T-helper 17 cell (primary cell): Measurements from ENCODE around the gene RBFOX2. TPM values are rescaled to one million over a fixed set of nuclear protein-coding genes. Genes with fewer than 3 reads are reported as not detected.
"Not testable (repeated sequence)": the region's sequence is repeated elsewhere in the genome, so short reads cannot be mapped to it uniquely, and the experiment has no call there.

Experiments used
- ATAC-seq: fragments of 150-1000 bp; cut with Tn5 transposase; 2 replicates; pipeline ENCODE4 v1.10.0; 2021; ENCODE audit warnings: mild to moderate bottlenecking, moderate library complexity
- DNase-seq, 3 donors: peaks; one replicate each; pipeline versions ENCODE4 v3.0.0 to v3.0.0-alpha.2; 2020 to 2021
- H3K9me3 ChIP-seq: one replicate; pipeline ENCODE4 v1.7.0; 2013; ENCODE audit warnings: low read length, mild to moderate bottlenecking; ENCODE audit not compliant: control insufficient read depth, poor library complexity, severe bottlenecking
- H3K27ac Mint-ChIP-seq: one replicate; pipeline ENCODE4 v1.8.0; 2022; ENCODE audit warnings: mild to moderate bottlenecking, moderate library complexity, mixed read lengths
- H3K27me3 Mint-ChIP-seq: one replicate; pipeline ENCODE4 v1.8.0; 2022; ENCODE audit warnings: mixed read lengths
- H3K36me3 Mint-ChIP-seq: one replicate; pipeline ENCODE4 v1.8.0; 2022; ENCODE audit warnings: low read depth, mixed read lengths
- H3K4me1 Mint-ChIP-seq: one replicate; pipeline ENCODE4 v1.8.0; 2022; ENCODE audit warnings: mild to moderate bottlenecking, mixed read lengths
- H3K4me3 Mint-ChIP-seq: one replicate; pipeline ENCODE4 v1.8.0; 2022; ENCODE audit warnings: mild to moderate bottlenecking, moderate library complexity, mixed read lengths
- total RNA-seq, 4 donors: library from RNA in 2 of 4; stranded (reverse) in 2 of 4; gene quantifications; one replicate each; pipeline ENCODE4 v1.2.3 and lab custom pipeline; 2022 to 2026

Gene RBFOX2
- total RNA-seq, 2 donors from 2014 or later, result 0.23 to 0.97 TPM

DNA sequence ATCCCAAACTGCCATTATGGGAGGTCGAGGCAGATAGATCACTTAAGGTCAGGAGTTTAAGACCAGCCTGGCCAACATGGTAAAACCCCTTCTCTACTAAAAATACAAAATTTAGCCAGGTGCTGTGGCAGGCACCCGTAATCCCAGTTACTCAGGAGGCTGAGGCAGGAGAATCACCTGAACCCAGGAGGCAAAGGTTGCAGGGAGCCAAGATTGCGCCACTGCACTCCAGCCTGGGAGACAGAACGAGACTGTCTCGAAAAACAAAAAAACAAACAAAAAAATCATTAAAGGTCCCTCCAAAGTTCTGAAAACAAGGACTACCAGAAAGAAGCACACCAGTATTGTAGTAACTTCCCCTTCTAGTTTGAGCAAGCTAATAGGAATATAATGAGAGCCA, 34.9 kb downstream of the RBFOX2 start:
- not testable (repeated sequence) for H3K4me3 Mint-ChIP-seq, H3K4me1 Mint-ChIP-seq, H3K36me3 Mint-ChIP-seq, H3K27ac Mint-ChIP-seq, ATAC-seq, DNase-seq, H3K9me3 ChIP-seq
- peaks cover 26% of the 10 kb centered on the region for H3K27me3 Mint-ChIP-seq

DNA sequence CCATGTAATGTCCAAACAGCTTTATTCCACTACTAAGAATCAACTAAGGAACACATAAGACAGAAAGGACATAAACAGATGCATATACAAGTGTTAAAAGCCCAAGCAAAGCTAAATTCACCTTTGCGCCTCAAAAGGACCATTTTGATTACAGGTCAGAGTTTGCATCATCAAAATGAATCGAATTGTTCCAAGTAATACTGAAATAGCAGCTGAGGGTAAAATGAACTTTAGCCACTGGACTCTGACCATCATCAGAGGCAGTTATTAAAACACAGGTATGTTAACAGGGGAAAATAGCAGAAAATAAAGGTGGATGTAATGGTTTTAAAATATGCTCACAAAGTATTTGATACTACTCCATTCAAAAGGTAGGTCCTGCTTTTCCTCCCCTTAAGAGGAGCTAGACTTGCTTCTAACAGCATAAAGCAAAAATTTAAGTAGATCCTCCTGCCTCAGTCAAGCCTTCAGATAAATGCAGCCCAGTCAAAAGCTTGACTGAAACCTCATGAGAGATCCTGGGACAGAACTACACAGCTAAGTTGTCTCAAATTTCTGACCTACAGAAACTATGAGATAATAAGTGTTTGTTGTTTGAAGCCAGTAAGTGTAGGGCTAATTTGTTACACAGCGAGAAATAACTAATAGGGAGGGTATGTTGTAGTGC, 35.4 kb downstream of the RBFOX2 start:
- Mint-ChIP-seq H3K27me3 (peaks cover 22% of the 10 kb centered on the region), H3K4me3 (no peak overlapping the region), H3K36me3 (no peaks in the 10 kb centered on the region), H3K27ac (no peak overlapping the region), H3K4me1 (peaks cover 2% of the 10 kb centered on the region)
- H3K9me3 ChIP-seq, result no peaks in the 10 kb centered on the region
- no peak for ATAC-seq
- no peak for DNase-seq

DNA sequence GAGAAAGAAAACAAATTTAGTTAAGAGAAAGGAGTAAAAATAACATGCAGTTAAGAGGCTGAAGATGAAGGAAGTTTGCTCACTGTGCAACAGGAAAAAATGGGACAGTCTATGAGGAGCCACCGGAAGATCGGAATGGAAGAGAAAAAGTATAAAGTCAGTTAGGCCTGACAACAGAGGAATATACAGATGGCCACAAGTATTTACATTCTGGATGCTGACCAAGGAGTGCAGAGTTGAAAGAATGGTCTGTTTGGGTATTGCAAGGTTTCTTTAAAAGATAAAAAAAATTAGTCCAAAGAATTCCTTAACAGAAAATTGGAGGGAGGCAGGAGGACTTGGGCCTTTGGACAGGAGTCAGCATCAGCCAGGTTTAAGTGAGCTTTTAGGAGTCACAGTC, 37.5 kb downstream of the RBFOX2 start:
- no peak for ATAC-seq
- DNase-seq, result no peak
- H3K27me3 Mint-ChIP-seq, result peaks cover 19% of the 10 kb centered on the region
- no peaks in the 10 kb centered on the region for H3K4me1 Mint-ChIP-seq
- no peaks in the 10 kb centered on the region for H3K36me3 Mint-ChIP-seq
- no peaks in the 10 kb centered on the region for H3K9me3 ChIP-seq
- no peak overlapping the region for H3K4me3 Mint-ChIP-seq
- H3K27ac Mint-ChIP-seq, result no peak overlapping the region

DNA sequence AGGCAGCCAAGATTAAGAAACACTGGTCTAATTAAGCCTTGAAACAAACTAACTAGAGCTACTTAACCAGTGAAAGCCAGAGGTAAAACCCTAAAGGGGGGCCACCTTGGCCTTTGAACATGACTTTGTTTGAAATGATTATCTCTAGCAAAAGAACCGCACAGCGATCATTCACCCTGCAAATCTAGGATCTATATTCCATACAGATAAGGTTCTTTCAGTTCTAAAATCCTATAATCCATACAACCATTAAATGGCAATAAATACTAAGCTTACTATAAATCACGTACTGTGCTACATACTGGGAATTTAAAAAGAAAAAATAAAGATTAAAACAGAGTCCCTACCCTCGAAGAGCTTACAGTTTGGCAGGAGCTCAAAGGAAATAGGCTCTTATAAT, 40.6 kb downstream of the RBFOX2 start:
- Mint-ChIP-seq H3K27ac (no peak overlapping the region), H3K4me1 (no peaks in the 10 kb centered on the region), H3K4me3 (no peak overlapping the region), H3K27me3 (peaks cover 30% of the 10 kb centered on the region), H3K36me3 (no peaks in the 10 kb centered on the region)
- no peak for DNase-seq
- ATAC-seq, result no peak
- no peaks in the 10 kb centered on the region for H3K9me3 ChIP-seq

DNA sequence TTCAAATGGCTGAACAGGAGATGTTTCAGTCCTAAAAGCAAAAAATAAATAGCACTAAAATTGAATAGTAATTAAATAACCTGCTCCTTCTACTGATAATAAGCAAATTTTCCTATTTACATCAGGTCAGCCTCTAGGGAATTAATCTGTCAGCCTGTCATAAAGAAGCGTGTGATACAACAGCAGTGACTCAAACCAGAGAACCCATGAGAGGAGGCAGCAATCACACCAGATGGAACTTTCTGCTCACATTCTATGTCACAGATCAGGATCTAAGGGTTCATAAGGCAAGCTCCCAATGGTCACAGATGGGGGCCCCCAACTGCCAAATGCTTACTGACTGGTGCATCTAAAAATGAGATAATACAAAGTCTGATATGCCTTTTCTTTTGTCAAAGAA, 41.1 kb downstream of the RBFOX2 start:
- Mint-ChIP-seq H3K27me3 (peaks cover 31% of the 10 kb centered on the region), H3K4me3 (no peak overlapping the region), H3K27ac (no peak overlapping the region), H3K36me3 (no peaks in the 10 kb centered on the region), H3K4me1 (no peaks in the 10 kb centered on the region)
- H3K9me3 ChIP-seq, result no peaks in the 10 kb centered on the region
- ATAC-seq (no peak), DNase-seq (no peak)

DNA sequence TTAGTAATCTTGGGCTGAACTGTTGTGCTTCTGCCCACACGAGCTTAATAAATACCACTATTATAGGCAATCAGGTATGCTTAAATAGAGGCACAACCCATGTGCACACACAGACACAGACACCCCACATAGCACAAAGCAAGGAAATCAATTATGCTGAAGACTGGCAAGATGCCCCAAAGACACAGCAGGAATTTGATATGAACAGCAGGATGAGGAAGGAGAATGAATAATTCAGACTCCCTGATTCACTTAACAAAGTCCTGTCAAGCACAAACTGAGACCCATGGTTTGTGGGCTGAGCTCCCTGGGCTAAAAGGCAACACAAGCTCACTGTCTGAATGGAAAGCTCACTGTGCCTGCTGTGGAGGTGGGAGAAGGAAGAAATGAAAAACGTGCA, 42.5 kb downstream of the RBFOX2 start:
- Mint-ChIP-seq H3K4me1 (no peaks in the 10 kb centered on the region), H3K27me3 (peaks cover 34% of the 10 kb centered on the region), H3K36me3 (no peaks in the 10 kb centered on the region), H3K4me3 (no peak overlapping the region), H3K27ac (no peak overlapping the region)
- ATAC-seq (no peak), DNase-seq (no peak)
- H3K9me3 ChIP-seq, result no peaks in the 10 kb centered on the region

DNA sequence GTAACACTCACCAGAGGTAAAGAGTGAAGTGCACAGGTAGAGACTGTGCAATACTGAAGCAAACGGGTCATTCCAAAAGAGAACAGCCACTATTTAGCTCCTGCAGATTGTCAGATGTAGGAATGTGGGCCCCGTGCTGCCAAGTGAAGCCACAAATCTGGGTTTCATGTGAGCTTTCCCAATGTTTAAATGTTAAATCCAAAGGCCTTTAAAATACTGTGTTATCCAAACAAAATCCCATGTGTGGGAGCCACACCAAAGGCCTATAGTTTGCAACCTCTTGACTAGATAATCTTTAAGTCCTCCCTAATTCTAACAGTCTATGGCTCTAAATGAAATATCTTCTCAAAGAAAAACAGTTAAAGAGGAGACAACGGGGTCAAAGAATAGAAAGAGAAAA, 43.3 kb downstream of the RBFOX2 start:
- no peaks in the 10 kb centered on the region for H3K36me3 Mint-ChIP-seq
- no peak overlapping the region for H3K4me3 Mint-ChIP-seq
- H3K9me3 ChIP-seq, result no peaks in the 10 kb centered on the region
- peaks cover 40% of the 10 kb centered on the region for H3K27me3 Mint-ChIP-seq
- no peak for DNase-seq
- no peaks in the 10 kb centered on the region for H3K4me1 Mint-ChIP-seq
- H3K27ac Mint-ChIP-seq, result no peak overlapping the region
- no peak for ATAC-seq

DNA sequence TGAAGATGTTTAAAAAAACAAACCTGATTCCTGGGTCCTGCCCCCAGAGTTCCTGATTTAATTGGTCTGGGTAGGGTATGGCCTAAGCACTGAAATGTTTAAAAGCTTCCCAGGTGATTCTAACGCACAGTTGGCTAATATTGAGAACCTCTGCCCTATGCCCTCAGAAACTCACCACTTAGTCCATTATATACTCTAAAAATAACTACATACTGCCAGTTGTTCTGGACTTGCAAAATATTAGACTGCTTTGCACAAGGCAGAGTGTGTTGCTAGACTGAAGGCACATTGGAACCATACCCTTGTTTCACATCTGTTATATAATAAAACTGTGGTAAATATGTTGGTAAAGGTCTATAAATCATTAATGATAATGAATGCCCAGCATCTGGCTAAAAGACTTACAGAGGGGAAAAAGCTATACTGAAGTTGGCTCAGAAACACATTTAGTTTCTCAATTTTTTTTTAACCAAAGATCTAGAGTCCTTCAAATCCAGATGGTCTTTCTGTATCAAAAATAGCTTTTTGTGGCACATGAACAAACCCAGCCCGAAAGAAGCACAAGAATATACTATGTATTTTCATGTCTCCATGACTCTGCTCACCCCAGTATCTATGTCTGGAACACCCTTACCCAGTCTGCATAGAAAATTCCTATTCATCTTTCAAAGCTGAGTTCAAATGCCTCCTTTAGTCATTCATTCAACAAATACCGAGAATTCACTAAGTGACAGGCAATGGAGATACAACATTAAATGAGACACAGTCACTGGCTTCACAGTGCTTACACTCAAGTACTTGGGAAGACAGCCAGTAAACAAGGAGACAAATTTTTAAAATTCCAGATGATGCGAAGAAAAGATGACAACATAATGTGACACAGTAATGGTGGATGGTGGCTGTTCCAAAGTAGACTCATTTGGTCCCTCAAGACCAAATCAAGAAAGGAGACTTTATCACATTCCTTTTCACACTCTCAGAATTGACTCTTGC, 44.1 kb downstream of the RBFOX2 start:
- H3K36me3 Mint-ChIP-seq, result no peaks in the 10 kb centered on the region
- DNase-seq (no peak), ATAC-seq (no peak)
- H3K4me3 Mint-ChIP-seq, result no peak overlapping the region
- H3K27ac Mint-ChIP-seq, result no peak overlapping the region
- H3K27me3 Mint-ChIP-seq, result peaks cover 42% of the 10 kb centered on the region
- H3K4me1 Mint-ChIP-seq, result no peaks in the 10 kb centered on the region
- H3K9me3 ChIP-seq, result no peaks in the 10 kb centered on the region

DNA sequence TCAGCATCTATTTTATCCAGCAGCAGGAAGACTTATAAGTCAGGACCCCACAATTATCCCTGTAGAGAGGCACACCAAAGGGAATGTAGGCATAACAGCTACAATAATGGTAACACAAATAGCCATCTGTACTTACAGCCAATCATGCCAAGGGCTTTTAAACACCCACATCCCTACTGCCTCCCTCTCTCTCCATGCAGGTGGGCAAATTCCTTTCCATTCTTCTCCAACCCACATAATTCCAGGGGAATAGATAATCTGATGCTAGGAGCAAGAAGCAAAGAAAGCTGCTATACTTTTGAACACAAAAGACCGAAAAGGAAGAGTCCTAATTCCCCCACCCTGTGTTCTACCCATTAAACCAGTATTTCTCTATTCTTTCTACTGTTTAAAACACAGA, 46.7 kb downstream of the RBFOX2 start:
- H3K9me3 ChIP-seq, result no peaks in the 10 kb centered on the region
- H3K36me3 Mint-ChIP-seq, result no peaks in the 10 kb centered on the region
- H3K27me3 Mint-ChIP-seq, result peaks cover 63% of the 10 kb centered on the region
- ATAC-seq (no peak), DNase-seq (no peak)
- no peak overlapping the region for H3K4me3 Mint-ChIP-seq
- H3K27ac Mint-ChIP-seq, result no peak overlapping the region
- no peaks in the 10 kb centered on the region for H3K4me1 Mint-ChIP-seq

DNA sequence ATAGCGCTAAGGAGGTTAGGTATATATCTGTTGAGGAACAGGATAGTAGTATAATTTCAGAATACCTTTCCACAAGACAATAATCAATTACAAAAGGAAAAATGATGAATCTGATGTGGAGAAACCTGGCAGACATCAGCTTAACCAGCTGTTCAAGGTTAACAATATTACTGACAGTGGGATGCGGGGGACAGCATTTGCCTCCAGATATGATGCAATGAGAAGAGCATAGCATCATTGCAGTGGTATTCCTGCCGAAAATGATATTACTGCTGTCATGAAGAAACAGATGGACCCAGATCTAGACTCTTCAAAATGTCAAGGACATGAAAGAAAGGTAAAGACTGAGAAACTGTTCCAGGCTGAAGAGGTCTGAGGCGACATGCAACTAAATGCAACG, 49.7 kb downstream of the RBFOX2 start:
- Mint-ChIP-seq H3K27ac (no peak overlapping the region), H3K4me1 (peaks cover 2% of the 10 kb centered on the region), H3K36me3 (peaks cover 3% of the 10 kb centered on the region), H3K4me3 (no peak overlapping the region), H3K27me3 (peaks cover 59% of the 10 kb centered on the region)
- DNase-seq (no peak), ATAC-seq (no peak)
- H3K9me3 ChIP-seq, result no peaks in the 10 kb centered on the region

DNA sequence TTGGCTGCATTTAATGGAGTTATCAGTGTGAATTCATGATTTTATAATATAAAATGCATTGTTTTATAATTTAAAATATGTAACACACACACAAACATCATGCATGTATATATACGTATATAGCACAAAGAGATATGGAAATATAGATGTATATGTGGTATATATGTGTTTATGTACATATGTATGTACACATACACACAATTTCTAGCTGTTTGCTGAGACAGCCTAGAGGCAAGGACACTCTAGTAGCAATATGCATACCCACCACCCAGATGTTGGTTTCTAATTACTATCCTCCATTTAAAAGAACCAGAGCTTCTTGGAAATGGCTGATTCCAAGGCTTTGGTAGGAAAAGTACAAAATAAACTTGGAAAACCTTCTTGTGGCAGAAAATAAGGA, 50.4 kb downstream of the RBFOX2 start:
- peaks cover 2% of the 10 kb centered on the region for H3K4me1 Mint-ChIP-seq
- ATAC-seq (no peak), DNase-seq (no peak)
- H3K4me3 Mint-ChIP-seq, result no peak overlapping the region
- H3K27me3 Mint-ChIP-seq, result peaks cover 57% of the 10 kb centered on the region
- peaks cover 3% of the 10 kb centered on the region for H3K36me3 Mint-ChIP-seq
- no peaks in the 10 kb centered on the region for H3K9me3 ChIP-seq
- no peak overlapping the region for H3K27ac Mint-ChIP-seq

DNA sequence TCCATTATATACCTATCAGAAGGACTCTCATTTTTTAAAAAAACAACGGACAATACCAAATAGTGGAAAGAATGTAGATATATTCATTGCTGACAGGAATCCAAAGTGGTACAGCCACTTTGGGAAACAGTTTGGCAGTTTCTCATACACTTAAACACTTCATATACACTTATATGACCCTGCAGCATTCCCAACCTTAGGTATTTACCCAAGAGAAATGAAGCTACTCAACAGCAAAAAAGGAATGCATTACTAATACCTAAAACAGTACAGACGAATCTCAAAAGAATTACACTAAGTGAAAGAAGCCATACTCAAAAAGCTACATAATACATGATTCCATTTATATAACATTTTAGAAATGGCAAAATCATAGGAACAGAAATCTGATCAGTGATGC, 51.5 kb downstream of the RBFOX2 start:
- H3K4me1 Mint-ChIP-seq, result peaks cover 2% of the 10 kb centered on the region
- H3K36me3 Mint-ChIP-seq, result peaks cover 3% of the 10 kb centered on the region
- H3K27me3 Mint-ChIP-seq, result peaks cover 46% of the 10 kb centered on the region
- DNase-seq (no peak), ATAC-seq (no peak)
- no peaks in the 10 kb centered on the region for H3K9me3 ChIP-seq
- no peak overlapping the region for H3K27ac Mint-ChIP-seq
- H3K4me3 Mint-ChIP-seq, result no peak overlapping the region

DNA sequence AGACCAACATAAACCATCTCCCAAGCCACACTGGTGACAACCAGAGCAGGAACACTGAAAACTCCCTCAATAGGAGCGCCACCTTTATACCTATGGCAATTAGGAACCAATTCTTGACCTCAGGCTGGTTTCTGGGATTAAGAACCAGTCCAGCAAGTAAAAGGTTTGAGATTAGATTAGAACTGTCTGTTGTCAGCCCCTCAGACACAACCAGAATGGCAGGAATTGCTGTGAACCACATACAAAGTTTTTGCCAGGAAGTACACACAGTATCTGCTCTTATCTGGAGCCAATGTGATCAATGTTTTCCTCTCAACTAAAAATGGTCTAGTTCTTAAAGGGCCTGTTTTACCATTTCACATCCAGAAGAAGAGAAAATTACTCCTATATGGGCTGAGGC, 55.2 kb downstream of the RBFOX2 start:
- Mint-ChIP-seq H3K36me3 (peaks cover 5% of the 10 kb centered on the region), H3K27ac (no peak overlapping the region), H3K27me3 (peaks cover 36% of the 10 kb centered on the region), H3K4me1 (peaks cover 5% of the 10 kb centered on the region), H3K4me3 (no peak overlapping the region)
- ATAC-seq (no peak), DNase-seq (no peak)
- H3K9me3 ChIP-seq, result no peaks in the 10 kb centered on the region
